Stimulated activated CD4-positive, alpha-beta T cell treated with anti-CD3 and anti-CD28 coated beads, Interleukin-4, amount 100 ng/mL, for 1 hour (primary cell): Measurements from ENCODE around the gene TENT5C.

ENCODE experiments used
- DNase-seq: peaks from one replicate; pipeline ENCODE4 v3.0.0-alpha.2; 2020

TENT5C gene

DNA sequence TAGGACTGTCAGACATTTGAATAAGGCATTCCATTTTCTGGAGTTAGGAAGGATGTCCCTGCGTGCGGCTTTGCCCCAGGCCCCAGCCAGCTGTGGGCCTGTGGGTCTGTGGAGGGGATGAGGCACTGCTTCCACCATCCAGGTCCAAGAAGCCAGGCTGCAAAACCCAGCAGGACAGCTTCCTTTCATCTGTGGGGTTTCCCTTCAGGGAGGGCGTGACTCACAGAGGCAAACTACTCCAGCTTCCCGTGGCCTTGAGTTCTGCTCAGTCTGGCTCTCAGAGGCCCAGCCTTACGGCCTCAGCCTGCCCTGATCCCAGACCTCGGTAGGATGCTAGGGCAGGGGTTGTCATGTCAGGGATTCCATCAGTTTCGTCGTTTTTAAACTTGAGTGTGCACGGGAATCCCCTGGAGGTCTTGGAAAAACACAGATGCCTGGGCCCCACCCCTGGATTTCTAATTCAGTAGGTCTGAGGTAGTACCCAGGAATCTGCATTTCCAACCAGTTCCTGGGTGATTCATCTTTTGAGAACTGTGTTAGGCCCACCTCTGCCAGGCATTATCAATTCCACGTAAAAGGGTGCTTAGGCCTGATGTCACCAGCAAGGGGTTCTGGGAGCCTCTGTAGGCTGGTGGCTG is 32.3 kb upstream of the TENT5C start:
- no peak for DNase-seq

DNA sequence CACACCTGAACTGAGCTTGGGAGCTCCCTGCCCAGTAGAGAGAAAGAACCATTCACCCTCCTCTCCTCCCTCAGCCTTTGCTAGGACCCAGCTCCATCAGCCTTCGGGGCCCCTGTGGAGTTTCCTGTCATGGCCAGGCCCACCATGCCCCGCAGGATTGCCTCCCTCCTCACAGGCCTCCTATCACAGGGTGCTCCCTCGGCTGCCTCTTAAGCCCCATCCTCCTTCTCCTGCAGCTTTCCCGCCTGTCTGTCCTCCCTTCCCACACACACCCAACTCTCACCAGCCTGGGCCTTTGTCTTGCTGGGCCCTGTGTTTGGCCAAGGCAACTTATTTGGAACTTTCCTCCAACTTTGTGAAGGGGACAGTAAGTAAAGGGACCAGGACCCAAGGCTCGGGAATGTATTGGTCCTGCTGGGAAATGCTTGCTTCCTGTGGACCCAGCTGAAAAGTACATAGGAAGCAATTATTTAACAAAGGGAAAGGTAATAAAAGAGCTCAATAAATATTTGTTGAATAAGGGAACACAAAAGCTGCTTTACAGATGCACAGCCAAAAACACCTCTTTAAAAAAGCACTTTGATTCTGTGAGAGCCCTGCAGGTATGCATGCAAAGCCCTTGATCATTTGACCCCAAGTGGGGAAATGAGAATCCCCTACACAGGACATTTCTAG is 31.6 kb upstream of the TENT5C start:
- DNase-seq, result no peak

DNA sequence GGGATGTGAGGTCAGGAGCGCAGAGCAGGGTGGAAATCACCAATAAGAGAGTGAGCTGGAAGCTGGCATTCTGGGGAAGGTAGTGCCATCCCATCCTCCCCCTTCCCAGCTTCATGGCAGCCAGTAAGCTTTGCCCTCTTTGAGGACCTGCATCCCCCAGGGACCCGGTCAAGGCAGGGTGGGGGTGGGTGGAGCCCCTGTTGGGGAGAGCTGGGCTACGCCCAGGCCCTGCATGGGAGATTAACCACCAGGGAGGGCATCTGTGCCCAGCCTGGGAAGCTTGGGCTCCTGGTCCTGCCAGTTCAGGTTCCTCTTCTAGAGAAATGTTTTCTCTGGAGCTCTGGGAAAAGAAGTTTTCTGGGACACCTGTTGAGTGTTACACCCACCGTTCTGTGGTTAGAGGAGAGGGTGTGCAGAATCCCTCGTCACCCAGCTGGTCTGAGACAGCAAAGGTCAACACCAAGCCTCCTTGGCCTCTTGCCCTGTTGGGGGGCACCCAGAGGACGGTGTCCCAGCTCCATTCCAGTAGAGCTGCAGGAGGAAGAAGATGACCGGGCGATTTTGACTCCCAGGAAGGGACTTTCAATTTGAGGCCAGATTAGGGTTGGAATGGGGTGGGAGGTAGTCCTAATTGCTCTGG is 30.1 kb upstream of the TENT5C start:
- no peak for DNase-seq

DNA sequence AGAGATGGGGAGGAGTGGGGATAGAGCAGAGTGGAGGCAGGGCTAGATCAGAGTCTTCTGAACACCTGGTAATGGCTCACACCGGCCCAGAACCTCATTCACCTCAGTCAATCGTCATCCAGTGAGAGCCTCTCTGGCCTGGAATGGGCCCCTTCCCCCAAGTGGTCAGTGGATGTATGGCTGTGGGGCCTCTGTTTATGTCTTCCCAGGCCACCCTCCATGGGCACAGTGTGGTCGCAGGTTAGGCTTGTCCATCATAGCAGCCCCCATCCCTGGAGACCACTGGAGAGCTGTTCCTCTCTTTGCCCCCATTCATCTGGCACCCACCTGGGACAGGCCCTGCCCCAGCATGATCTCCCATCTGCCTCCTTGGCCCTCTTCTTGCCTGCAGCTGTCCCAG is 29.6 kb upstream of the TENT5C start:
- DNase-seq, result no peak

DNA sequence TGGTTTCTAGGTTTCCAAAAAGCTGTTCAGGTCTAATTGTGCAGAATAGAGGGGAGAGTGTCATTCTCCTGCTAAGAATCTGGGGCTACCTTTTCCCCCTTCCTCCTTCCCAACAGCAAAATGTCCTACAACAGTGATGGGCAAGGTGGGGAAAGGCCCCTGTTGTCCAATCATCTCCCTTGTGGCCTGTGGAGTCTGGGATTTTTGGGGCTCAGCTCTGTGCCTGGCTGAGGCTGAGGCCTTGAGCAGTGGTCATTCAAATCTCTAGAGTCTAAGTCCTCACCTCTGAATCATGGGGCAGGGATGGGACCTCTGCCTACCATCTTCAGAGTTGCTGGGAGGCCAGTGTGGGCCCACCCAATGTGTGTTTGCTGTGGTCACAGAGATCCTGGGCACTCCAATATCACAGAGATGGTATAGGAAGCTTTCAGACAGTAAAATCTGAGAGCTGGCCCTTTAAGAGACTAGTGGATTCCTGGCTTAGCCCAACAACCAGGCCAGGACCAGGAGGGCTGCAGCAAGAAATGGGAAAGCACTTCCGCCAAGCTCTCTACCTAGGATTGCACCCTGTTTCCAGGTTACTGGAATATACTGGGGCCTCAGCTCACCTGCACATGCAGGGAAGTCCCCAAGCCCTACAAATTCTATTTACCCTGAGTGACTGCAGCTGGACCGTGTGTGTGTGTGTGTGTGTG is 28.5 kb upstream of the TENT5C start:
- DNase-seq, result no peak

DNA sequence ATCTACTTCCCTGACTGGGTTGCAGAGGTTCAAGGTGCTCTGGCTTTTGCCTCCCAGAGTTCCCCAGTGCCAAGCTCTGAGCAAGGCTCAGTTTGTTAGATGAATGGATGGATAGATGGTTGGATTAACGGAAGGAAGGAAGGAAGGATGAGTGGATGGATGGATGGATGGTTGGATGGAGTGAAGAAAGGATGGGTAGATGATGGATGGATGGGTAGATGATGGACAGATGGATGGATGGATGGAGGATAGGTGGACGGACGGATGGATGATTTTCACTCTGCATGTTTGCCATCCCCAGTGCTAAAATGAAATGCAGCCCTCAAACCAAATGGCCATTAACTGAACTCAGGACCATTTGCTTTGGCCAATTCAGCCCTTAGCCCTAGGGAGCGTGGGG is 27.4 kb upstream of the TENT5C start:
- no peak for DNase-seq

DNA sequence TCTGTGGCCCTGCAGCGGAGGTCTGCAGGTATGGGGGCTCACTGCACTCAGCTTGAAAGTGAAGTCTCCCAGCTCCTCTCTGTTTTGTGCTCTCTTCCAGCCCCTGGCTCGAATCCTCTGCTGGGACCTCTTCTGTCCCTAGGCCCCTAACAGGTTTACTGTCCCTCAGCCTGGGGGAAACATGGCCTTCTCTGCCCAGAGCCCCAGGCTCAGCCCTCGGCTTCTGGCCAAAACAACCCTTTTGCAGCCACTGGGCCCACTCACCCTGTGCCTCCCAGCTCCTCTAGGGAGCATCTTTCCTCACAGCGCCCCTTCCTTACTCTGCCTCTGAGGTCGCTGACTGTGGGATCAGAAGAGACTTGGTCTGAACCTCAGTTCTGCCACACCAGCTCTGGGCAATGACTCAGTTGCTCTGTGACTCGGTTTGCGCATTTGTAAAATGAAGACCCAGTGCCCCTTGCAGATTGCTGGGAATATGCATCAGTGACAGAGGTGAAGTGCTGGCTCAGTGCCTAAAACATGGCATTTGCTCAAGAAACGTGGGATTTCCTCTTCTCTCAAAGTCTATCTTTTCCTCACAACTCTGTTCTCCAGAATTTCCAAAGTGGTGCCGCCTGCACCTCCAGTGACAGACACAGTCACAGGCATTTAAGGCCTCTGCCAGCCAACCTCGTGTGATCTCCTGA is 26.5 kb upstream of the TENT5C start:
- DNase-seq, result no peak

DNA sequence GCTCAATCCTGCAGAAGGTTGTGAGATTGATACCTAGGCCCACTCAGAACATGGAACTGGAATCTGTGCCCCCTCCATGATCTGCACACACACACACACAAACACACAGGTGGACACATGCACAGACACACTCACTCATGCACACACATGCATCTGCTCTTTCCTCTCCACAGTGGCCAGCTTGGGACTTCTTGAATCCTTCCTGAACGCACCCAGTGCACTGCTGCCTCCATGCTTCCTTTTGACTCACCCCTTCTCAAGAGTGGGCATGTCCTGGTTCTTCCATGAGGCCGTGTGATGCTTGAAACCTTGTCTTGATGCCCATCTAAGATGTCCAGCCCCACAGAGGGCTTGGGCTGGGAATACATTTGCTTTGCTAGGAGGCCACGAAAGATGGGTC is 25.4 kb upstream of the TENT5C start:
- DNase-seq, result no peak

DNA sequence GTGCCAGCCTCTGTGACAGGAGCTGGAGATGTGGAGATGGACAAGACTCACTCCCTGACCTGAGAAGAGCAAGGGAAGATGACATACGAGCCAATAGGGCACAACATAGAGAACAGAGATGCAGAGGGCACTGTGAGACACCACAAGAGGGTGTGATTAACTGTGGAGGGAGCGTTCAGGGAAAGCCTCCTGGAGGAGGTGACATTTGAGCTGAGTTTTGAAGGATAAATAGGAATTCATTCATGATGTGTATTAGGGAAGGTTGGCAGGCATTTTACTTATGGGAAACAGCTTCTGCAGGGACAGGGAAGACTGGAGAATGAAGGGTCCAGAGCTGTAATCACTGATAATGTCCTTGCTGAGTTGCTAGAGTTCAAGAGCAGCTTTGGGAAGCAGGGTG is 25.0 kb upstream of the TENT5C start:
- no peak for DNase-seq

DNA sequence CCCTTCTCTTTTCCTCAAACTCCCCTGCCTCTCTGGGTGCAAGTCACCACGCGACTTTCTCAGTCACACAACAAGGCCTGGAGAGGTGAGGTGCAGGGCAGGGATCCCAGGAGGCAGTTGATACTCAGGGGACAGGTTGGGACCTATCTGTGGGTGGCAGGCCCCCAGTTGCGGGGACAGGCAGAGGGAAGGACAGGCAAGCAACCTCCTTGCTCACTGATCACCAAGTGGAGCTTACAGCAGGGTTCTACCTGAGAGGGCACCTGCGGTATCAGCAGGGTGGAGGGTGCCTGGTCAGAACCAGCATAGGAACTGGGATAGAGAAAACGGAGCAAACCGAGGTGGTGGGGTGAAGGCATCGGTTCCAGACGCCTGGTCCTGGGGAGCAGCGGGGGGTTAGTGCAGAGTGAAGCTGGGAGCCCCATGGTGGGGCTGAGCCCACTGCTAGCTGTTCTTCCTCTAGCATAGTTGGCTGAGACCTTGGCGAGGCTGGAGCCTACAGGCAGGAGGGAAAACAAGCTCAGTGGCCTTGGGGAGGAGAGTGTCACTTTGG is 24.4 kb upstream of the TENT5C start:
- DNase-seq, result no peak

DNA sequence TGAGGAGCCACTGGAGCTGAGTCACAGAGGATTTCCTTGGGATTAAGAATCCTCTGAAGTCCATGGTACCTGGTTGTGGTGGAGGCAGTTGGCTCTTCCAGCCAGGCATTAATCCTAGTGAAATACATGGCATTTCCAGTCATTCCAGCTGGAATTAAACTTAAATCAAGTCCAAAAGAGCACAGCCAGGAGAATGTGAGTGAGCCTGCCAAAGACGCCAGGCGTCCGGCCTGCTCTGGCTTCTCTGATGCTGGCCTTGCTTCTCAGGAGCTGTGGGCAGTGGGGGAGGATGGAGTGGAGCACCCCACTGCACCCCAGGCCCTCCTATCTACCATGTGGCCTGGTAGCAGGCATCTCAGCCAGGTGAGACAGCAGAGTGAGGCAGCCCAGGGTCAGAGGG is 23.4 kb upstream of the TENT5C start:
- no peak for DNase-seq

DNA sequence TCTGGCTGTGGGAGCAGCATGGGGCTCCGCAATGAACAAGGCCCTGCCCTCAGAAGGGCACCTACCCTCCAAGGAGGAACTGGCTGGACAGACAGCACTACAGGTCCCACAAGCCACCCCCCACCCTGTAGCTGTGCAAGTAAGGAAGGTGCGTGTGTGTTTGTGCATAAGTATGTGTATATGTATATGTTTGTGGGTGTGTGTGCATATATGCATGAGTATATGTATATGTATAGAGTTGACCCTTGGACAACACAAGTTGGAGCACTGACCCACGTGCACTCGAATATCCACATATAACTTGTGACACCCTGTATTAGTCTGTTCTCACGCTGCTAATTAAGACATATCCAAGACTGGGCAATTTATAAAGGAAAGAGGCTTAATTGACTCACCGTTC is 22.6 kb upstream of the TENT5C start:
- DNase-seq, result no peak

DNA sequence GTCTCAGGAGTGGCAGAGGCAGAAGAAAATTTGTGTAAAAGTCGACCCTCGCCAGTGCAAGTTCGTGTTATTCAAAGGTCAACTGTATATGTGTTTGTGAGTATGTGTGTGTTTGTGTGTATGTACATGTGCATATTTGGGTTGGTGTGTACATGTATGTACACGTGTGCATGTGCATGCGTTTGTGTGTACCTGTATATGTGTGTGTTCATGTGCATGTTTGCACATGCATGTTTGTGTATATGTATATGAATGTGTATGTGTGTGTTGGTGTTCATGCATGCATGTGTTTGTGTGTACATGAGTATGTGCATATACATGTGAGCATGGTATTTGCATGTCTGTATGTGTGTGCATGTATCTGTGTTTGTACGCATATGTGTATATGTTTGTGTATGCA is 21.7 kb upstream of the TENT5C start:
- DNase-seq, result no peak

DNA sequence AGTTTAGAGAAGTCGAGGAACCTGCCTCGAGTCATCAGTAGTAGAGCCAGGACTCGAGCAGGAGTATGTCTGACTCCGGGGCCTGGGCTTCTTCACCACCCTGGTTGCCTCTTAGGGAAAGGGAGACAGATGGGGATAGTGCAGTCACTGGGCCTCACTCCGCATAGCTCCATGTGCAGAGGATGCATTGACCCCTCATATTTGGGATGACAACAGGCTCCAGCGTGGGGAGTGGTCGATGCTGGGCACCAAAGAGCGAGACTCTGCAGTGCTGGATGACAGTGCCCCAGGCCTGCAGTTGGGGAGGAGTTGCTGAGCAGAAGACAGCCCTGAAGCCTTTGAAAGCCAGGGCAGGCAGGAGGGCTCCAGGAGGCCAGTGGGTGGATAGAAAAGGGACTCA is 20.8 kb upstream of the TENT5C start:
- DNase-seq, result no peak

DNA sequence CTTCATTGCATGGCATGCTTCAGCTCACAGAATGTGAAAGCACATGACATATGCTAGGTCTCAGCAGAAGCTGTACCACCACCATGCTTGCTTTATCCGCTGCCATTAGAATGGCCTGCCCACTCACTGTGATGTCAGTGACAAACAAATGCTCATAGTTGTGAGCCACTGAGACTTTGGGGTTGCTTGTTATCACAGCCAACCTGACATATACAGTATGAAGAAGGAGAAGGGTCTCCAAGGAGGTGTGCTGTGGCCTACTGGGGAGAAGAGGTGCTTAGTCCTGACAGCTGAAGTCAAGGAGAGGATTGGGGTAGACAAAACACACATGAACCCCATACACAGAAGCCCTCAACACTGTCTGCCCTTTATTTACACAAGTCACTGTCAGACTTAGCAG is 19.5 kb upstream of the TENT5C start:
- no peak for DNase-seq

DNA sequence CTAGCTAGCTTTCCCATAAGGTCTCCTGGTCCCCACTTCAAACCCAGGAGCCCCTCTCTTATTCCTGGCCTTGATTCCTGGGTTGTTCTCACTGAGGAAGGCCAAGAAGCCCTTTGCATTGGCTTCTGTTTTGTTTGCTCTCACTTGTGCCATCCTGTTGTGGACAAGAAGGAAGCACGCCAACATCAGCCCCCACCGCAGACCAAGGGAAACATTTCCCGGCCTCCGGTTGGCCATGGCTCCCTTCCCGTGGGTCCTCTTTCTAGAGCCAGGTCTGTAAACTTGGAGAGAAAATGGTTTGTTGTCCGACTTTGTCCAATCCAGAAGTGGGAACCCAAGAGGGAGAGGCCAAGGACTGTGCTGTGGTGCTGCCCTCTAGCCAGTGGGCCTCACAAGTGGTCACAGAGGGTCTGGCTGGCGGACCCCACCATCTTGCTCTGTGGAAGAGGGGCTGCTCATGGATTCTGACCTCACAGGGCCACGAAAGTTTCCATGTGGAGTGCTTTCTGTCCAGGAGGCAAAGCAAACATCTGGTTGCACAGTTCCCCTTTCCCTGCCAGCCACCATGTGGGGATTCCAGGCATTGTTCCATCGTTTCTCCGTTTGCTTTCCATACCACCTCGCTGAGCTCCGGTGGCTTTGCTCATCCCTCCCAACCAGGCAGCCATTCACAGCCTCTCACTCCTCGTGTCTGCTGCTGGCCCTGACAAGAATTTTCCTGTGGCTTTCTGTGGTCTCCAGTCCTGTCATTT is 18.9 kb upstream of the TENT5C start:
- DNase-seq, result no peak

DNA sequence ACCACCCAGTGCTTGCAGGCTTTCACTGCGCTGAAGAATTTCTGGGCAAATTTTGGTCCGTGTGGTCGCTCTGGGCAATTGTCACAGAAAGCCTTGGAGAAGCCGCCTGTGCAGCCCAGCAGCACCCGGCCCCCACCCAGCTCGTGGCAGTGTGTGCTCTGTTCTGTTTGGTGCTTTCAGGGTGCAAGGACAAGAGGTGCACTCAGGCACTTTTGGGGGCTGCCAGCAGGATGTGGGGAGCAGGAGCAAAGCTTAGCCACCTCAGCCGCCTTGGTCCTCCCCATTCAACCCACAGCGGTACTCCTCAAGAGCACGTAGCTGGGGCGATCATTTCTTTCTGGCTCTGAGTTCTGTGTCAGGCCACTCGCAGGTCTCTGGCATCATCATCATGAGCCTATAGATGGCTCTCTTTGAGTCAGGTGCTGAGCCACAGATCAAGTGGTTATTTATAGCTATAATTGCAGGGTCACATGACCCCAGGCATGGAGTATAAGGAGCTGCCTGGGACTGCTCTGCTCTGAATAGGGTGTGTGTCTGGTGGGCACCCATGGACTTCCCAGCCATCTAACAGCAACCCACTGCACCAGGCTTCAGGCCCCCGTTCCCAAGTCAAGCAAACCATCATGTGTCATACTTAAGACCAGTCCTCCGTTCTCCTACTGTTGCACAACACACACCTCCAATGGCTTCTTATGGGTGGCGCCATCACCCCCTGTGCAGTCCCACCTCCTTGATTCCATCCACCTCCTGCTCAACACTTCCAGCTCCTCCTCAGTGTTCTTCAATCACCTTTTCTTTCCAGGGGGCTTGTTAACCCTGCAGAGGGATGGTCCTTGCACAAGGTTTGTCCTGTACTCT is 18.1 kb upstream of the TENT5C start:
- DNase-seq, result no peak

DNA sequence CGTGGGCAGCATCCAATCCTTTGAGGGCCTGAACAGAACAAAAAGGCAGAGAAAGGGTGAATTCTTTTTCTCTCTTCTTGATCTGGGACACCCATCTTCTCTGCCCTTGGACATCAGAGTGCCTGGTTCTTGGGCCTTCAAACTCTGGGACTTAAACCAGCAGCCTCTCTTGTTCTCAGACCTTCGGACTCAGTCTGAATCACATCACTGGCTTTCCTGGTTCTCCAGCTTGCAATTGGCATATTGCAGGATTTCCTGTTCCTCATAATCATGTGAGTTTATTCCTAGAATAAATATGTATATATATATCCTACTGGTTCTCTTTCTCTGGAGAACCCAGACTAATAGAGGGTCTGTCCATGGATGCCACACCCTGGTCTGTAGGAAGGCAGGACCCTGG is 16.3 kb upstream of the TENT5C start:
- no peak for DNase-seq

DNA sequence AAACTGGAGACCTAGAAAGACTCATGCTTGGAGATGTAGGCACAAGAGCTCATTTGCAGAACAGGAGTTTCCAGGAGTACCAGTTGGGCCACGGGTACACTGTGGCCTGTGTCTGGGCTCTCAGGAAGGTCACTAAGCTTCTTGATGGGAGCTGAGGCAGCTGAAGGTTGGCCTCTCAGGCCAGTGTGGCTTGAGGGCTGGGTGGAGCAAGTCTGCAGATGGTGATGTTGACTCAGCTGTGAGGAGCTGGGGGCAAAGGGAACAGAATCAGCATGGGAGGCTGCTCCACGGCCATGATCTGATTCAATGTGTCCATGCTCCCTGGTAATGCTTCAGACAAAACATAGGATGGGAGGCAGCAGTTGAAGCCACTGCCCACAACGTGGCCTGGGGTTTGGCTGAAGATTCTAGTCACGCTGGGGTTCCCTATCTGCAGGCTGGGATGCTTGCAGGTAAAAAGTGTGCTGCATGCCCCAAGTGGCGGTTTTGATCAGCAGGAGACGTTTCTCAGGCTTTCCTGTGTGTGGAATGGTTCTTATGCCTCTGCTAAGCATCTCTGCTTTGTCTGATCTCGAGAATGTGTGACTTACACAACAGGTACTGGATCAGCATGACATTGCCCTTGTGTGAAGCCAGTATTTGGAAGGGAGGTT is 15.4 kb upstream of the TENT5C start:
- DNase-seq, result no peak

DNA sequence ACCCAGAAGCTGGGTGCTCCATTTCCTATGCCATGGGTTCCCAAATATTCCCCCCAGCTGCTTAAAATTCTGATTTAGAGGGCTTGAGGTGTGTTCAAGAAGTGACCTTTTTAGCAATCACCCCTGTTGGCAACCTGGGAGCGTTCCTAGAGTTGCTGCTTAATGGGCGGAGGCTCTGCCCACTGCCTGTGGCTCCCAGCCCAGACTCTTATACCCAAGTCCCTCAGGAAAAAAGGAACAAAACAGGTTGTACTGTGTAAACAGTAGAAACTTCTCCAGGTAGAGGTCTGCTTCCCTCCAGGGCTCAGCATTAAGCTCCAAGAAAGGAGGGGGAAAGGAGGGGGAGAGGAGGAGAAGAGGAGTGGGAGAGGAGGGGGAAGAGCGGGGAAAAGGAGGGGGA is 14.6 kb upstream of the TENT5C start:
- no peak for DNase-seq

DNA sequence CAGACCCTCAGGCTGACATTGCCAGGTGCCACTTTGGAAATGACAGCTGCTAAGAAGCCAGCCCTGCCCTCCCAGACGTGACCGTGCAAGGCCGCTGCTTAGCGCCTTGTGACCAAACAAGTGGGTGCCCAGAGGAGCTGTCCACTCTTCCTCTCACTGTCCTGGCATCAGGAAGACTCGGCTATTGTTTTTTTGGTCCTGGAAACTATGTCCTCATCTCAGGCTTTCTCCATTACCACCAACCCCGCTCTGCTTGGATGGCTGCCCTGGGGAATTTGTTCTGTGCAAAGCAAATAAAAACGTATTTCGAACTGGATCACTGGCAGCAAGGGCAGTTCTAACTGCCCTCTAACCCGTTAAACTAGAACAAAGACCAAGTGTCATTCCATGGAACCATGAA is 13.7 kb upstream of the TENT5C start:
- no peak for DNase-seq
